ENCODE results near the gene TUSC2.

Gene TUSC2

DNA sequence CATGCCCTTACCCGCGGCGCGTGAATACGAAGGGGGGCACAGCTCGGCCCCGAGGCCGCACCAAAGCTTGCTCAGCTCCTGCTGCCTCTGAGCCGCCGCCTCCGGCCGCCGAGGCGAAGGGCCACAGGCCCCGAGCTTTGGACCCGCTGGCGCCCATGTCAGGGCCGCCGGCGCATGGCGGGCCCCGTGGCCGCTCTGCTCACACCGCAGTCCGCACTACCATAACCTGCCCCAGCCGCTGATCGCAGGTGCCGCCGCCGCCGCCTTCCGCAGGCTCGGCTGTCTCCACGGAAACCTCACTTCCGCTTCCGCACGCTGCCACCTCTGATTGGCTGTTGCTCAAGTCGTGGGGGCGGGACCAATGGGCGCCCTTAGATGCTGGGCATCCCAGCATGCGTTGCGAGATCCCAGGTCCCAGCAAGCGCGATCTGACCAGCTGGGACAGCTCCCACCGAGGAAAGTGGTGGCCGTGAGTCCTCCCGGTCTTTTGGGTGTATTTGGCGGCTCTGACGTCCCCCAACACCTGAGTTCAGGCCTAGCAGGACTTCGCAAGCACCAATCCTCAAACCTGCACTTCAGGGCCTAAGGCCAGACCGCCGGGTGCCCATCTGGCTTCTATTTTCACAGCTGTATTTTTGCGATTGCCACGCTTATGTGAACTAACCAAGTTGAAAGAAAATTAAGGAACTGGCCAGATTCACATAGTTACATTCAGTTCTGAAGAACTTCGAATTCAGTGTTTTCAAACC lies at the start of gene TUSC2:
TUSC2 (minus strand) TSS at position 281 of the 749 bp plus-strand sequence; CDS start at position 157, 124 bp downstream.
- peak; percentile 64 for DNase-seq

DNA sequence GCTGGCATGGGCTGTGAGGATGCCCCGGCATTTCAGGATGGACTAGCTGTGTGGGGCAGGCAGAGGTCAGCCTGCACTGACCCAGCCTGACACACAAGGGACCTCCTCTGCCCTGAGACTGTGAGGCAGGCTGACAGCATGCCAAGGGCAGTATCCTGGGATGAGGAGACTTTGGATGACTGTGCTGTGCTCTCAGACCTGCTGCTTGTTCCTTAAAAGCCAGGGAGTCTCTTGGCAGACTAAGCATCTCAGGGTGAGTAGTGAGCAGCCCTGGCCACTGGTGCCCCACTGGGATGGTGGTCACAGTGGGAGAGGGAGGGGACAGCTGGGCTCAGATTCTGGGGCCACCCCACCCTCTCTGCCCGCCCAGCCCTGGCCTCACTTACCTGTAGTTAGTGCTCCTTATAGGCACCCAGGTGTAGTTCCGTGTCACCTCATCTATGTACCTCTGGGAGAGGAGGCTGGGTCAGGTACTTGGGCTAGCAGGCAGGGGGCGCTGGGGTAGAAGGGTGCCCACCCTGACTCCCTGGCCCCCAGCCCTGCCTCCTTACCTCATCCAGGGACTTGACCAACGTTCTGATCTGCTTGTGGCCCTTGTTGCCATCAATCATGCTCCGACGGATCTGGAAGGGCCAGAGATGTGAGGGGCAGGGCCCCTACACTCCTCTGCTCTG lies 47.4 kb upstream of the TUSC2 start:
- no peak for DNase-seq

DNA sequence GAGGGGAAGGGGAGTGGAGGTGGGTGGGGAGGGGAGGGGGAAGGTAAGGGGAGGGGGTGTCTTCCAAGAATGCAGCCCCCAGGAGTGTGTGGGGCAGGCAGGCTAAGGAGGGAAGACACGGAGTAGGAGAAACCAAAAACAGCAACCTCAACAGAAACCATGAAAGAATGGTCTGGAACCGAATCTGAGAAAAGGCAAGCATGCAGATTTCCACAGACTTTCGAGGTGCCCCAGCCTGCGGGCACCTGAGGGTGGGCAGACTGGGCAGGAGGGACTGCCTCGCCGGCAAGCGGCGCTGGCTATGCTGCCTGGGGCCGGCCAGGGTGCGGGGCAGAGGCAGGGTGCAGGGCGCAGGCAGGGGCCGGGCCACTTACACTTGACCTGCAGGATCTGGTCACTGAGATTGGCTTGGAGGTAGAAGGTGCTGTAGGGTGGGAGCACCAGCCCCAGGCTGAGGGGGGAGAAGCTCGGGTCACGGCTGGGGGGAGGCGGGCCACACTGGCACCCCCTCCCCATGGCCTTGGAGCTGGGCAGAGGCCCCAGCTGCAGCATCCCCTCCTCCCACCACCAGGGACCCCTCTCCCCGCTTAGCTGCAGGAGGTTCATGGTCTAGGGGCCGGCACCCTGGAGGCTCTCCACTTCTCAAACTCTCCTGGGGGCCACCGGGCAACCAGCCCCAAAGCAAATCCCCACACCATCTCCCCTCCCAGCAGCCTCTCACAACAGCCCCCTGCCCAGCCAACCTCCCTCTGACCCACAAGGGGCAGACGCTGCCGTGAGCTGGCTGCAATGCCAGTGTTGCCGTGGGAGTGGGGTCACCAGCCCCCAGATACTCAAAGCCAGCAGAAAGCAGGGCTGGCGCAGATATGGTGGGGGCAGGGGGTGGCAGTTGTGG lies 46.6 kb upstream of the TUSC2 start:
- DNase-seq, result no peak

GRCh38 chr3:50373146-50374051 lies 45.4 kb upstream of the TUSC2 start:
- no peak for DNase-seq

- DNase-seq, result no peak
Measured at GRCh38 chr3:50372349-50372748, 44.3 kb upstream of the TUSC2 start.

GRCh38 chr3:50371133-50371685 lies 43.2 kb upstream of the TUSC2 start:
- DNase-seq, result no peak

DNA sequence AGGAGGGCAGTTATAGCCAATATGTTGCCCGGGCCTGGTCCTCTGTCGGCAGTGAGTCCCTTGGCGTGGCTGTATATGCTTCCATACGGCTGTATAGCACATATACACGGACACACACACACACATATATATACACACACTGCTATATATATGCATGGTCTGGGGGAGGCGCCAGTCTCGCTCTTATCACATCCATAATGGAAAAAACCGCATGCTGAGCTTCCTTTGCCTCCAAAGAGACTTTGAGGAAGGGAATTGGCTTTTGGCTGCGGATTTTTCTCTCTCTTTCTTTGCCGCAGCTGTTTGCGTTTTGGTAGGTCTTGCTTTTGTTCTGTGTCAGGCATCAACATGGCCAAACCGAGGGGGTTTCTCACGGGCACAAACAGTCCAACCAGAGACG lies 42.6 kb upstream of the TUSC2 start:
- peak; percentile 26 for DNase-seq

GRCh38 chr3:50369012-50369670 lies 41.1 kb upstream of the TUSC2 start:
- DNase-seq, result no peak

DNA sequence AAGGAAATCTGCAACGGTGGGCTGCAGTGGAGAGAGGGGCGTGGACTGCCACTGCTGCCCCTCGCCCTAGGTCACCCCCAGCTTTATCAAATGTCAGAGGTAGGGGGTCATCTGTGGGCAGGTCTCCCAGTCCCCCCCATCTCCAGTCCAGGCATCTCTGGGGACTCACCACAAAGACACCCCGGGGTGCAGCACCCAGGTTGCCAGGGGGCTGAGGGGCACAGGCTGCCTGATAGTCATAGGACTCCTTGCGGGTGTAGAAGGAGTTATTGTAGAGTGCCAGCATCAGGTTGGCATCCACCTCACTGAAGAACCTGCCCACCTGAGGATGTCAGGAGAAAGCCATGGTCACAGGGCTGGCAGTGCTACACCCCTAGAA lies 37.8 kb upstream of the TUSC2 start:
- DNase-seq, result no peak

- no peak for DNase-seq
Measured at GRCh38 chr3:50365080-50365841, 37.2 kb upstream of the TUSC2 start.

DNA sequence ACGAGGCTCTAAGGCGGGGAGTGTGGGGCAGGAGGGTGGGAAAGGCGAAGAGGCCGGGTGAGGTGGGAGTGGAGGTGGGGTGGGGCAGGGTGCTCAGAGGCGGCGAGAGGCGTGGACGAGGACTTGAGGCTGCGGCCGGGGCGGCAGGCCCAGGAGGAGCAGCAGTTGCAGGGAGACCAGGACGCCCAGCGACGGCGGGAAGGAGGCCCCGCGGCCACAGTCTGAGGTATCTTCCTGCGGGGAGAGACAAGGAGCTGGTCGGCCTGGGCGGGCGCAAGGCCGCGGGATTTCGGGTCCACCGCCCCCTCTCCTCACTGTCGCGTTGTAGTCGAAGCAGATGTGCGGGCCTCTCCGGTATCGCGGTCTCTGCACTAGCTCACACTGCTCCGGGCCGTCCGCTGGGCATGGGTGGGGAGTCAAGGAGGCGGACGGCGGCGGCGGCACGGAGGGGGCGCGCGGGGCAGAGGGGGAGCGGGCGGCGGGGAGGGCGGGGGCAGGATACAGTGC lies 36.6 kb upstream of the TUSC2 start:
- no peak for DNase-seq

- DNase-seq, result no peak
Measured at GRCh38 chr3:50359760-50360110, 31.7 kb upstream of the TUSC2 start.

- peak; percentile 78 for DNase-seq
Measured at GRCh38 chr3:50358911-50359759, 31.1 kb upstream of the TUSC2 start, which contains the start of gene TMEM115. Gene TMEM115 (minus strand): TSS chr3:50359521. CDS start chr3:50359063, 458 bp downstream.

GRCh38 chr3:50358355-50358910 lies 30.4 kb upstream of the TUSC2 start:
- DNase-seq, result no peak

GRCh38 chr3:50357481-50357880 lies 29.5 kb upstream of the TUSC2 start:
- DNase-seq, result no peak

GRCh38 chr3:50356553-50356952 lies 28.5 kb upstream of the TUSC2 start:
- DNase-seq, result no peak

- no peak for DNase-seq
Measured at GRCh38 chr3:50355829-50356552, 28.0 kb upstream of the TUSC2 start.

- DNase-seq, result no peak
Measured at GRCh38 chr3:50354850-50355249, 26.8 kb upstream of the TUSC2 start.

All from NCI-H1694 (cell line).